Breast epithelium (tissue), 3 donors: ENCODE measurements around the gene CGAS.

Experiments used
- CTCF ChIP-seq, 3 donors: fragments of 450-650 bp; IDR thresholded peaks; one replicate each; pipeline ENCODE4 v1.5.1; 2016 to 2017; ENCODE audit warnings: antibody characterized with exemption in 3 of 3, mild to moderate bottlenecking in 3 of 3, moderate library complexity in 3 of 3
- POLR2A ChIP-seq: fragments of 450-650 bp; IDR thresholded peaks from one replicate; pipeline ENCODE4 v1.6.1; 2016; ENCODE audit warnings: antibody characterized with exemption, mild to moderate bottlenecking, moderate library complexity

- TF ChIP-seq CTCF (IDR thresholded peaks at IDR 0.05): no peak
- no peak for TF ChIP-seq POLR2A
Measured at GRCh38 chr6:73477407-73477806, 25.3 kb upstream of the CGAS start.
